Measurements from ENCODE around the gene ZNF385B. TPM values are rescaled to one million over a fixed set of nuclear protein-coding genes. Genes with fewer than 3 reads are reported as not detected.

ZNF385B gene
- total and polyA plus RNA-seq, 8 donors: 4.6 to 51.3 (median 6.1) TPM

GRCh38 chr2:179818546-179818945 lies 42.9 kb downstream of the ZNF385B start:
- no peak for ATAC-seq
- Histone ChIP-seq H3K9me3 (no peaks in the 10 kb centered on the region), H3K4me1 (no peaks in the 10 kb centered on the region), H3K27me3 (no peaks in the 10 kb centered on the region), H3K4me3 (no peak overlapping the region), H3K27ac (no peak overlapping the region), H3K36me3 (no peaks in the 10 kb centered on the region)
- intact Hi-C loops (cut with DNase I): no loop called here
- no peak for TF ChIP-seq CTCF (IDR thresholded peaks at IDR 0.05)
- no peak for DNase-seq

GRCh38 chr2:179817181-179817841 lies 44.1 kb downstream of the ZNF385B start:
- ATAC-seq: peak; percentile 37
- no peak for TF ChIP-seq CTCF (IDR thresholded peaks at IDR 0.05)
- no peak overlapping the region for H3K4me3 ChIP-seq
- no peak for DNase-seq
- no peaks in the 10 kb centered on the region for H3K4me1 ChIP-seq
- no peaks in the 10 kb centered on the region for H3K36me3 ChIP-seq
- intact Hi-C loops (cut with DNase I): no loop called here
- H3K27me3 ChIP-seq: no peaks in the 10 kb centered on the region
- no peaks in the 10 kb centered on the region for H3K9me3 ChIP-seq
- no peak overlapping the region for H3K27ac ChIP-seq

- DNase-seq (peak in 1 of 4 donors; percentile 43), ATAC-seq (no peak)
- Histone ChIP-seq H3K27me3 (no peaks in the 10 kb centered on the region), H3K36me3 (no peaks in the 10 kb centered on the region), H3K4me1 (no peaks in the 10 kb centered on the region), H3K27ac (no peak overlapping the region), H3K9me3 (no peaks in the 10 kb centered on the region), H3K4me3 (no peak overlapping the region)
- TF ChIP-seq CTCF (IDR thresholded peaks at IDR 0.05): no peak
- intact Hi-C loops (cut with DNase I): no loop called here
Measured at GRCh38 chr2:179814050-179814449, 47.4 kb downstream of the ZNF385B start.

- ATAC-seq: no peak
Measured at GRCh38 chr2:179812501-179812900, 48.9 kb downstream of the ZNF385B start.

GRCh38 chr2:179811042-179811441 lies 50.4 kb downstream of the ZNF385B start:
- no peak for ATAC-seq
- Histone ChIP-seq H3K27me3 (no peaks in the 10 kb centered on the region), H3K4me3 (no peak overlapping the region), H3K27ac (no peak overlapping the region), H3K4me1 (no peaks in the 10 kb centered on the region), H3K36me3 (no peaks in the 10 kb centered on the region), H3K9me3 (no peaks in the 10 kb centered on the region)
- DNase-seq: no peak
- TF ChIP-seq CTCF (IDR thresholded peaks at IDR 0.05): no peak
- intact Hi-C loops (cut with DNase I): no loop called here

More at GRCh38 chr2:179812501-179812900, 48.9 kb downstream of the ZNF385B start:
- no peak for DNase-seq
- Histone ChIP-seq H3K4me3 (no peak overlapping the region), H3K9me3 (no peaks in the 10 kb centered on the region), H3K4me1 (no peaks in the 10 kb centered on the region), H3K27ac (no peak overlapping the region), H3K36me3 (no peaks in the 10 kb centered on the region), H3K27me3 (no peaks in the 10 kb centered on the region)
- intact Hi-C loops (cut with DNase I): no loop called here
- no peak for TF ChIP-seq CTCF (IDR thresholded peaks at IDR 0.05)
